Sigmoid colon (tissue), 7 donors: ENCODE data around the gene VSIG10L. TPM values are rescaled to one million over a fixed set of nuclear protein-coding genes. Genes with fewer than 3 reads are reported as not detected.

ENCODE experiments used
- DNase-seq: peaks from one replicate; pipeline ENCODE4 v3.0.0-alpha.2; 2019
- H3K27ac ChIP-seq, 4 donors: fragments of 200-600 bp; sonication (generic); one replicate each; pipeline ENCODE4 v1.5.1; 2016 to 2019; ENCODE audit warnings: mild to moderate bottlenecking in 1 of 4
- H3K27me3 ChIP-seq, 3 donors: fragments of 200-600 bp; sonication (generic); one replicate each; pipeline ENCODE4 v1.5.1; 2019; ENCODE audit warnings: mild to moderate bottlenecking in 1 of 3
- H3K36me3 ChIP-seq, 4 donors: fragments of 200-600 bp; sonication (generic); one replicate each; pipeline ENCODE4 v1.5.1; 2016 to 2019
- H3K4me1 ChIP-seq, 4 donors: fragments of 200-600 bp; sonication (generic); one replicate each; pipeline ENCODE4 v1.5.1; 2017 to 2019
- H3K4me3 ChIP-seq, 4 donors: fragments of 200-600 bp; sonication (generic); one replicate each; pipeline ENCODE4 v1.5.1; 2017 to 2019; ENCODE audit warnings: mild to moderate bottlenecking in 2 of 4, moderate library complexity in 1 of 4
- H3K9me3 ChIP-seq, 4 donors: fragments of 200-600 bp in 3 of 4; sonication (generic) in 3 of 4; one replicate each; pipeline versions ENCODE4 v1.5.1 to v1.6.1; 2013 to 2019
- CTCF ChIP-seq, 4 experiments: fragments of 450-650 bp in 3 of 4; fragments of 200-600 bp in 1 of 4; IDR thresholded peaks; one replicate each; pipeline ENCODE4 v1.5.1; 2016 to 2019; ENCODE audit warnings: antibody characterized with exemption in 4 of 4, mild to moderate bottlenecking in 3 of 4, moderate library complexity in 2 of 4
- EP300 ChIP-seq, 4 donors: sonication (generic); formaldehyde crosslinking; IDR thresholded peaks; one replicate each; pipeline ENCODE4 v1.6.1; 2017; ENCODE audit warnings: antibody characterized with exemption in 4 of 4
- POLR2A ChIP-seq, 2 donors: fragments of 450-650 bp; IDR thresholded peaks; one replicate each; pipeline ENCODE4 v1.6.1; 2016; ENCODE audit warnings: antibody characterized with exemption in 2 of 2, mild to moderate bottlenecking in 2 of 2, moderate library complexity in 2 of 2
- POLR2AphosphoS5 ChIP-seq, 4 donors: sonication (generic); formaldehyde crosslinking; IDR thresholded peaks; one replicate each; pipeline ENCODE4 v1.6.1; 2017; ENCODE audit warnings: antibody characterized with exemption in 4 of 4
- WGBS, 2 donors: extraction: QIAGEN DNeasy Blood & Tissue Kit; methylation state at CpG; one replicate each; pipeline ENCODE4 v1.1.7; 2013; 5-methylcytosine and 5-hydroxymethylcytosine counted together
- intact Hi-C: fragments of 100-400 bp; cut with DNase I; formaldehyde crosslinking; loops from one replicate; pipeline ENCODE4 v1.15.1; 2023
- polyA plus RNA-seq, 3 donors: library from polyadenylated mRNA; stranded (reverse); fragments of 200-250 nt; gene quantifications; one replicate each; pipeline ENCODE4 v1.2.3, GENCODE V29; 2013
- total RNA-seq, 4 donors: library from RNA; depleted of rRNA; stranded (reverse); fragments of >200 nt; gene quantifications; one replicate each; pipeline ENCODE4 v1.1.0, GENCODE V29; 2016
- donor health status: healthy with polysubstance abuse.
- donor health status: Bipolar disorder and iron deficiency.
- donor health status: healthy.

Gene VSIG10L
- total and polyA plus RNA-seq, 7 donors, result 0.55 to 2.1 (median 1.2) TPM

- intact Hi-C loops, result no loop called here
- DNase-seq, result no peak
- H3K27me3 ChIP-seq, result no peaks in the 10 kb centered on the region
- WGBS, 2 donors, result 60 to 77% methylated on average over 11 of the region's 11 CpGs
- H3K4me3 ChIP-seq, result no peak overlapping the region
- H3K9me3 ChIP-seq, result no peaks in the 10 kb centered on the region
- no peaks in the 10 kb centered on the region for H3K36me3 ChIP-seq
- no peaks in the 10 kb centered on the region for H3K4me1 ChIP-seq
- H3K27ac ChIP-seq, result no peak overlapping the region
- no peak for TF ChIP-seq CTCF (IDR thresholded peaks at IDR 0.05)
- no peak for TF ChIP-seq POLR2A (IDR thresholded peaks at IDR 0.05)
- no peak for TF ChIP-seq POLR2AphosphoS5 (IDR thresholded peaks at IDR 0.05)
- TF ChIP-seq EP300 (IDR thresholded peaks at IDR 0.05), result no peak
These were observed 33.7 kb upstream of the VSIG10L start for GRCh38 chr19:51375504-51376221.

GRCh38 chr19:51372649-51373504 lies 30.9 kb upstream of the VSIG10L start, which contains the start of gene NKG7:
Gene NKG7, minus strand, starts transcription at chr19:51372654. Its CDS starts 119 bp downstream, at chr19:51372535.
- no peak within 1 kb of the TSS for H3K4me3 ChIP-seq
- H3K36me3 ChIP-seq, result no peaks in the 10 kb centered on the region
- intact Hi-C loops, result no loop called here
- H3K4me1 ChIP-seq, result peaks cover 0 to 9% (median 6%) of the 10 kb centered on the region in 4 donors
- H3K9me3 ChIP-seq, result no peaks in the 10 kb centered on the region
- TF ChIP-seq EP300 (IDR thresholded peaks at IDR 0.05) (no peak), CTCF (IDR thresholded peaks at IDR 0.05) (no peak), POLR2AphosphoS5 (IDR thresholded peaks at IDR 0.05) (no peak)
- DNase-seq, result no peak
- H3K27me3 ChIP-seq, result no peaks in the 10 kb centered on the region
- no peak within 1 kb of the TSS for H3K27ac ChIP-seq
- WGBS, 2 donors, result 38 to 53% methylated on average over 9 of the region's 9 CpGs

- 79 to 81% methylated on average over 18 of the region's 18 CpGs for WGBS, 2 donors
- DNase-seq, result no peak
- Histone ChIP-seq H3K27ac (no peak overlapping the region), H3K9me3 (no peaks in the 10 kb centered on the region), H3K27me3 (no peaks in the 10 kb centered on the region), H3K36me3 (no peaks in the 10 kb centered on the region), H3K4me3 (no peak overlapping the region), H3K4me1 (peaks cover 0 to 10% (median 6%) of the 10 kb centered on the region in 4 donors)
- intact Hi-C loops, result no loop called here
- TF ChIP-seq CTCF (IDR thresholded peaks at IDR 0.05) (no peak), POLR2AphosphoS5 (IDR thresholded peaks at IDR 0.05) (no peak), POLR2A (IDR thresholded peaks at IDR 0.05) (no peak), EP300 (IDR thresholded peaks at IDR 0.05) (no peak)
These were observed 30.2 kb upstream of the VSIG10L start for GRCh38 chr19:51372021-51372648.

- H3K4me1 ChIP-seq, result peaks cover 0 to 16% (median 6%) of the 10 kb centered on the region in 4 donors
- DNase-seq, result no peak
- intact Hi-C loops, result no loop called here
- H3K27ac ChIP-seq, result no peak overlapping the region
- H3K9me3 ChIP-seq, result no peaks in the 10 kb centered on the region
- 78 to 88% methylated on average over 8 of the region's 8 CpGs for WGBS, 2 donors
- no peaks in the 10 kb centered on the region for H3K27me3 ChIP-seq
- H3K36me3 ChIP-seq, result no peaks in the 10 kb centered on the region
- TF ChIP-seq POLR2AphosphoS5 (IDR thresholded peaks at IDR 0.05), result no peak
- TF ChIP-seq EP300 (IDR thresholded peaks at IDR 0.05), result no peak
- TF ChIP-seq CTCF (IDR thresholded peaks at IDR 0.05), result no peak
- no peak for TF ChIP-seq POLR2A (IDR thresholded peaks at IDR 0.05)
- no peak overlapping the region for H3K4me3 ChIP-seq
These were observed 29.3 kb upstream of the VSIG10L start for GRCh38 chr19:51371186-51371690.
